OCI-LY7 (cell line): ENCODE data around the gene POLR1H.

Experiments
- CTCF ChIP-seq: fragments of 200-600 bp; sonication (generic); conservative IDR thresholded peaks from 2 replicates; pipeline ENCODE4 v1.5.1; 2014; ENCODE audit warnings: mild to moderate bottlenecking, antibody characterized with exemption, low read length, moderate library complexity, mixed read lengths
- EZH2phosphoT487 ChIP-seq: fragments of 200-600 bp; sonication (generic); IDR thresholded peaks from 2 replicates; pipeline ENCODE4 v1.6.1; 2018; ENCODE audit warnings: low read depth, borderline replicate concordance, mild to moderate bottlenecking, mixed run types, antibody characterized with exemption, low read length, moderate library complexity, mixed read lengths

GRCh38 chr6:30075094-30075789 is 14.2 kb downstream of the POLR1H start, which contains the start of gene RNF39:
- TF ChIP-seq CTCF (no peak), EZH2phosphoT487 (no peak)
